Measurements from ENCODE around the gene CHD9.

DNA sequence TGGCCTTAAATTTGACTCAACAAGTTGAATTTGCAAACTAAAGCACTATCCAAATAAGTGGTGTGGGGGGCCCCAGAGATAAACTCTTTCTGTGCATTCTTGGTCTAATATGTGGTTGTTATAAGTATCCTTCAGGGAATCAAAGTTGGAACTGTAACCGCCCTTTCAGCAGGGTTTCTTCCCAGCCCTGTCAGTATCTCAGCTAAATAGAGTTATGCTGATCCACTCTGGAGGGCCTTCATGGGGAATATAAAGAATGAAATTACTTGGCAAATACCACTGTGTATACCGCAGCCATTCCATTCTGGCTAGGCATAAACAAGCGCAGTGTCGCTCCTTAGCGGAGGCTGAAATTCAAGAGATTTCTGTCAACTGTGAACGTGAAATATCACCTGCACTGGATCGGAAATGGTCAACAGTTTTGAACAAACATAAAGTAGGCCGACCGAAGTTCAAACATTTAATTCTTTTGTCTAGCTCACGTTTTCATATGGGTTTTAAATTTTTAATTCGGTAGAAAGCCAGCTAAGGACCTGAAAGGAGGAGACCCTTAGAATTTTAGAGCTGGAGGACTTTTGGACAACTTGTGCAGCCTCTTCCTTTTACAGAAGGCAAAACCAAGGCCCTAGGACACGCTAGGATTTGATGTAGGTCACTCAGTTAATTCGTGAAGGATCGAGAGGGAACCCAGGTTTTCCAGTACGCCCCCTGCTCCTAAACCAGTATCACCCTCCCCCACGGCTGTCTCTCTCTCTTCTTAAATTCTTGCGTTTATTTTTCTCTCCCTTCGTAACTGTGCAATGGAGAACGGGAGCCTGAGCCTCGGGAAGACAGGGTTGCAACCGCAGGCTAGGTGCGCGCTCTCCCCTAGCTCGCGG is 74.7 kb downstream of the CHD9 start:
- TF ChIP-seq, protein P1, sequence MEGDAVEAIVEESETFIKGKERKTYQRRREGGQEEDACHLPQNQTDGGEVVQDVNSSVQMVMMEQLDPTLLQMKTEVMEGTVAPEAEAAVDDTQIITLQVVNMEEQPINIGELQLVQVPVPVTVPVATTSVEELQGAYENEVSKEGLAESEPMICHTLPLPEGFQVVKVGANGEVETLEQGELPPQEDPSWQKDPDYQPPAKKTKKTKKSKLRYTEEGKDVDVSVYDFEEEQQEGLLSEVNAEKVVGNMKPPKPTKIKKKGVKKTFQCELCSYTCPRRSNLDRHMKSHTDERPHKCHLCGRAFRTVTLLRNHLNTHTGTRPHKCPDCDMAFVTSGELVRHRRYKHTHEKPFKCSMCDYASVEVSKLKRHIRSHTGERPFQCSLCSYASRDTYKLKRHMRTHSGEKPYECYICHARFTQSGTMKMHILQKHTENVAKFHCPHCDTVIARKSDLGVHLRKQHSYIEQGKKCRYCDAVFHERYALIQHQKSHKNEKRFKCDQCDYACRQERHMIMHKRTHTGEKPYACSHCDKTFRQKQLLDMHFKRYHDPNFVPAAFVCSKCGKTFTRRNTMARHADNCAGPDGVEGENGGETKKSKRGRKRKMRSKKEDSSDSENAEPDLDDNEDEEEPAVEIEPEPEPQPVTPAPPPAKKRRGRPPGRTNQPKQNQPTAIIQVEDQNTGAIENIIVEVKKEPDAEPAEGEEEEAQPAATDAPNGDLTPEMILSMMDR (IDR thresholded peaks at IDR 0.05), result no peak
- no peak for TF ChIP-seq POLR2A (IDR thresholded peaks at IDR 0.05)
- TF ChIP-seq POLR2AphosphoS5 (IDR thresholded peaks at IDR 0.05), result no peak

All from prostate gland (tissue), 2 donors.